Measurements from ENCODE around the gene FBXO48. TPM values are rescaled to one million over a fixed set of nuclear protein-coding genes. Genes with fewer than 3 reads are reported as not detected.
A peak's percentile ranks its signal among the peaks of the same experiment; 100 is the strongest.

Gene FBXO48
- polyA plus RNA-seq, 1 of the 3 experiments (the other 2 are of a cell fraction), result 0.30 TPM

GRCh38 chr2:68458981-68459380, 8.1 kb downstream of the FBXO48 start:
- no peaks in the 10 kb centered on the region for H3K9me2 ChIP-seq
- TF ChIP-seq TEAD4 (IDR thresholded peaks at IDR 0.05; ENCODE audit: borderline replicate concordance, insufficient read depth) (no peak), USF2 (IDR thresholded peaks at IDR 0.05; ENCODE audit: borderline replicate concordance, low read depth, low read length) (no peak), RCOR1 (IDR thresholded peaks at IDR 0.05; ENCODE audit: low read length) (no peak), RAD21 (IDR thresholded peaks at IDR 0.05; ENCODE audit: low read length) (no peak), FOXM1 (IDR thresholded peaks at IDR 0.05; ENCODE audit: low read depth) (no peak), ELF1 (IDR thresholded peaks at IDR 0.05) (no peak), SMC3 (IDR thresholded peaks at IDR 0.05; ENCODE audit: low read depth, low read length) (no peak), USF1 (IDR thresholded peaks at IDR 0.05; ENCODE audit: borderline replicate concordance, low read depth) (no peak), NFIC (IDR thresholded peaks at IDR 0.05; ENCODE audit: borderline replicate concordance) (no peak), MXI1 (IDR thresholded peaks at IDR 0.05; ENCODE audit: low read depth, low read length) (no peak), REST (IDR thresholded peaks at IDR 0.05; ENCODE audit: low read depth, low read length) (no peak), MAX (IDR thresholded peaks at IDR 0.05; ENCODE audit: low read depth) (no peak), FOSL2 (IDR thresholded peaks at IDR 0.05; ENCODE audit: borderline replicate concordance, low read depth) (no peak), GABPA (IDR thresholded peaks at IDR 0.05; ENCODE audit: low read depth) (no peak), NRF1 (IDR thresholded peaks at IDR 0.05; ENCODE audit: low read depth, low read length) (no peak), SIN3A (IDR thresholded peaks at IDR 0.05; ENCODE audit: borderline replicate concordance, low read depth, low read length) (no peak), CHD2 (IDR thresholded peaks at IDR 0.05; ENCODE audit: low read length, partially characterized antibody) (no peak), RFX5 (IDR thresholded peaks at IDR 0.05; ENCODE audit: low read length) (no peak), TAF1 (IDR thresholded peaks at IDR 0.05; ENCODE audit: borderline replicate concordance, low read depth, low read length) (no peak)
- H4K20me1 ChIP-seq (ENCODE audit: insufficient read depth), result no peaks in the 10 kb centered on the region
- no peaks in the 10 kb centered on the region for H3K79me2 ChIP-seq (ENCODE audit: insufficient read depth)
- 0 out of 2 replicates have a peak overlapping the region, but pooled peaks have one; percentile 31 for H3K4me2 ChIP-seq
- no peak overlapping the region for H3K4me3 ChIP-seq (ENCODE audit: low read depth in 2 of 2, low read length in 1 of 2)
- no peaks in the 10 kb centered on the region for H3K9me3 ChIP-seq
- H3K27me3 ChIP-seq (ENCODE audit: insufficient read depth), result no peaks in the 10 kb centered on the region
- H3K9ac ChIP-seq, result no peak overlapping the region
- DNase-seq, result no peak
- 6% methylated on average over 1 of the region's 1 CpG for WGBS (ENCODE audit: low lambda C conversion rate)
- POLR2A ChIA-PET, result no interaction called here
- H3K4me1 ChIP-seq (ENCODE audit: control insufficient read depth in 1 of 2, insufficient read depth in 2 of 2, low read depth in 1 of 2, low read length in 1 of 2), result no peaks in the 10 kb centered on the region; a peak in 3 of 4 replicates
- no peak overlapping the region for H2AFZ ChIP-seq (ENCODE audit: low read depth)
- H3K27ac ChIP-seq (ENCODE audit: low read depth in 2 of 2, low read length in 1 of 2), result peak overlapping the region in 1 of 2 experiments; percentile 20; a peak in 1 of 4 replicates
- CTCF ChIA-PET, result interaction anchor here (1.2 to 1.3 kb wide), 2 partner anchors 17 to 467 kb away, joined by 4 to 7 read pairs; no protein-coding TSS in a partner anchor
- H3F3A ChIP-seq (replicated peaks; ENCODE audit: insufficient read depth), result peaks cover 6% of the 10 kb centered on the region
- no peaks in the 10 kb centered on the region for H3K36me3 ChIP-seq (replicated peaks in 1 of 2; ENCODE audit: control insufficient read depth in 1 of 2, insufficient read depth in 2 of 2, low read length in 1 of 2)

All from SK-N-SH (cell line).